Right lobe of liver (tissue), 4 donors: ENCODE results near the gene SNX32.

ENCODE experiments used
- POLR2A ChIP-seq: fragments of 450-650 bp; IDR thresholded peaks from one replicate; pipeline ENCODE4 v1.6.1; 2017; ENCODE audit warnings: antibody characterized with exemption, mild to moderate bottlenecking
- TF ChIP-seq, protein P1 (sequence below), 4 donors: fragments of 200-600 bp in 3 of 4; fragments of 450-650 bp in 1 of 4; IDR thresholded peaks; one replicate each; pipeline versions ENCODE4 v1.5.1 to v1.8.0; 2016 to 2022; ENCODE audit warnings: antibody characterized with exemption in 4 of 4, mild to moderate bottlenecking in 2 of 4
- donor health status: DM: no; HTN: no; CAD: no.
- donor health status: DM: no; HTN: no; CAD: no.
- donor health status: DM: no; HTN: yes; CAD: no.

DNA sequence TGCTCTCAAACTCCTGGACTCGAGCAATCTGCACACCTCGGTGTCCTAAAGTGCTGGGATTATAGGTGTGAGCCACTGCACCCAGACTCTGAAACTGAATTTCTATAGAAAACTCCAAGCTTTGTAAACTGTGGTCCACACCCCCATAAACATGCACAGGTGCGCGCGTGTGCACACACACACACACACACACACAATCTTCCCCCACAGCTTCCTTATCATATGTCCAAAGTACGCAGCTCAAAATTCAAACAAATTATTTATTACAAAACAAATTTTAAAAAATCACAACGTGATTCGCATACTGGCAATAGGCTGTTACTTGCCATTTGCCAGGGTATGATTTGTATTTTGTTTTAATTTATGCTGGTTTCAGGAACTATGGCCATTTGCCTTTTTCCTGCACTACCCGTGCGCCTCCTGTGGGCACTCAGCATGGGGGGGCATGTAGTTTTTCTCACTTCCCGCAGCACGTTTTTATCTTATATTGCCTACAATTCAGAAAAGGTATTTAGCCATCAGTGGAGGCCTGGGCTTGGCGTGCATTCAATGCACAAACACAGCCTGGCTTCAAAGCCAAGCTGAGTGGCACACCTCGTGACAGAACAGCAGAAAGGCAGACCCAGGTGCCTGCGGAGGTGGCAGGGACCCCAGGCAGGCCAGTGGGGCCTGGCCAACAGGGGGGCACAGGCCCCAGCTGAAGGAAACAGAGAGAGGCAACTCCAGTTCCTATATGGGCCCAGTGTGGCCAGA, 10.8 kb upstream of the SNX32 start:
- TF ChIP-seq, protein P1, sequence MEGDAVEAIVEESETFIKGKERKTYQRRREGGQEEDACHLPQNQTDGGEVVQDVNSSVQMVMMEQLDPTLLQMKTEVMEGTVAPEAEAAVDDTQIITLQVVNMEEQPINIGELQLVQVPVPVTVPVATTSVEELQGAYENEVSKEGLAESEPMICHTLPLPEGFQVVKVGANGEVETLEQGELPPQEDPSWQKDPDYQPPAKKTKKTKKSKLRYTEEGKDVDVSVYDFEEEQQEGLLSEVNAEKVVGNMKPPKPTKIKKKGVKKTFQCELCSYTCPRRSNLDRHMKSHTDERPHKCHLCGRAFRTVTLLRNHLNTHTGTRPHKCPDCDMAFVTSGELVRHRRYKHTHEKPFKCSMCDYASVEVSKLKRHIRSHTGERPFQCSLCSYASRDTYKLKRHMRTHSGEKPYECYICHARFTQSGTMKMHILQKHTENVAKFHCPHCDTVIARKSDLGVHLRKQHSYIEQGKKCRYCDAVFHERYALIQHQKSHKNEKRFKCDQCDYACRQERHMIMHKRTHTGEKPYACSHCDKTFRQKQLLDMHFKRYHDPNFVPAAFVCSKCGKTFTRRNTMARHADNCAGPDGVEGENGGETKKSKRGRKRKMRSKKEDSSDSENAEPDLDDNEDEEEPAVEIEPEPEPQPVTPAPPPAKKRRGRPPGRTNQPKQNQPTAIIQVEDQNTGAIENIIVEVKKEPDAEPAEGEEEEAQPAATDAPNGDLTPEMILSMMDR (IDR thresholded peaks at IDR 0.05), result no peak
- no peak for TF ChIP-seq POLR2A
